Smooth muscle cell (in vitro differentiated cells): ENCODE results near the gene SECTM1. TPM values are rescaled to one million over a fixed set of nuclear protein-coding genes. Genes with fewer than 3 reads are reported as not detected.

Experiments used
- DNase-seq: peaks from one replicate; lab custom pipeline; 2025; ENCODE audit not compliant: unreplicated experiment; lab: John Stamatoyannopoulos, UW
- H2AFZ ChIP-seq: fragments of 200-600 bp; sonication (generic); 2 replicates; pipeline ENCODE4 v1.6.0; 2016; ENCODE audit warnings: antibody characterized with exemption, low read depth, mild to moderate bottlenecking
- H3F3A ChIP-seq: fragments of 200-600 bp; sonication (generic); 2 replicates; pipeline ENCODE4 v1.6.0; 2017; ENCODE audit warnings: antibody characterized with exemption, low read depth
- H3K27ac ChIP-seq: fragments of 200-600 bp; sonication (generic); 2 replicates; pipeline ENCODE4 v1.5.1; 2016; ENCODE audit warnings: low read depth, mild to moderate bottlenecking
- H3K27me3 ChIP-seq: fragments of 200-600 bp; sonication (generic); 2 replicates; pipeline ENCODE4 v1.6.1; 2016; ENCODE audit warnings: low read depth, mild to moderate bottlenecking
- H3K36me3 ChIP-seq: fragments of 200-600 bp; sonication (generic); 2 replicates; pipeline ENCODE4 v1.5.1; 2016; ENCODE audit warnings: low read depth
- H3K4me1 ChIP-seq: fragments of 200-600 bp; sonication (generic); 2 replicates; pipeline ENCODE4 v1.5.1; 2016; ENCODE audit warnings: low read depth
- H3K4me2 ChIP-seq: fragments of 200-600 bp; sonication (generic); 2 replicates; pipeline ENCODE4 v1.6.0; 2016; ENCODE audit warnings: mild to moderate bottlenecking
- H3K4me3 ChIP-seq: fragments of 200-600 bp; sonication (generic); 2 replicates; pipeline ENCODE4 v1.5.1; 2016; ENCODE audit warnings: mild to moderate bottlenecking
- H3K79me2 ChIP-seq: fragments of 200-600 bp; sonication (generic); 2 replicates; pipeline ENCODE4 v1.6.0; 2016; ENCODE audit warnings: low read depth, mild to moderate bottlenecking
- H3K9ac ChIP-seq: fragments of 200-600 bp; sonication (generic); 2 replicates; pipeline ENCODE4 v1.6.0; 2016; ENCODE audit warnings: low read depth
- H3K9me3 ChIP-seq: fragments of 200-600 bp; sonication (generic); replicated peaks from 2 replicates; pipeline ENCODE4 v1.5.1; 2016; ENCODE audit warnings: low read depth
- H4K20me1 ChIP-seq: fragments of 200-600 bp; sonication (generic); 2 replicates; pipeline ENCODE4 v1.6.0; 2016; ENCODE audit warnings: low read depth
- WGBS: methylation state at CpG from one replicate; pipeline ENCODE4 v1.1.7; 2016; ENCODE audit warnings: low lambda C conversion rate; 5-methylcytosine and 5-hydroxymethylcytosine counted together
- polyA plus RNA-seq: library from polyadenylated mRNA; unstranded; fragments of >200 nt; fragmentation: Nextera tagmentation; extraction: Ambion mirVana; gene quantifications from 2 replicates; pipeline ENCODE4 v1.2.1, GENCODE V29; 2016
- total RNA-seq: library from RNA; depleted of rRNA; stranded (reverse); fragments of >200 nt; gene quantifications from 2 replicates; pipeline ENCODE4 v1.2.3, GENCODE V29; 2014
- TF ChIP-seq, protein P1 (sequence below): fragments of 200-600 bp; sonication (generic); IDR thresholded peaks from 2 replicates; pipeline ENCODE4 v1.5.1; 2017; ENCODE audit warnings: borderline replicate concordance, mild to moderate bottlenecking, antibody characterized with exemption; ENCODE audit not compliant: insufficient read depth, poor library complexity, severe bottlenecking

SECTM1 gene
- total and polyA plus RNA-seq, 2 experiments from 2014 or later, result 0.49 TPM; not detected in 1

DNA sequence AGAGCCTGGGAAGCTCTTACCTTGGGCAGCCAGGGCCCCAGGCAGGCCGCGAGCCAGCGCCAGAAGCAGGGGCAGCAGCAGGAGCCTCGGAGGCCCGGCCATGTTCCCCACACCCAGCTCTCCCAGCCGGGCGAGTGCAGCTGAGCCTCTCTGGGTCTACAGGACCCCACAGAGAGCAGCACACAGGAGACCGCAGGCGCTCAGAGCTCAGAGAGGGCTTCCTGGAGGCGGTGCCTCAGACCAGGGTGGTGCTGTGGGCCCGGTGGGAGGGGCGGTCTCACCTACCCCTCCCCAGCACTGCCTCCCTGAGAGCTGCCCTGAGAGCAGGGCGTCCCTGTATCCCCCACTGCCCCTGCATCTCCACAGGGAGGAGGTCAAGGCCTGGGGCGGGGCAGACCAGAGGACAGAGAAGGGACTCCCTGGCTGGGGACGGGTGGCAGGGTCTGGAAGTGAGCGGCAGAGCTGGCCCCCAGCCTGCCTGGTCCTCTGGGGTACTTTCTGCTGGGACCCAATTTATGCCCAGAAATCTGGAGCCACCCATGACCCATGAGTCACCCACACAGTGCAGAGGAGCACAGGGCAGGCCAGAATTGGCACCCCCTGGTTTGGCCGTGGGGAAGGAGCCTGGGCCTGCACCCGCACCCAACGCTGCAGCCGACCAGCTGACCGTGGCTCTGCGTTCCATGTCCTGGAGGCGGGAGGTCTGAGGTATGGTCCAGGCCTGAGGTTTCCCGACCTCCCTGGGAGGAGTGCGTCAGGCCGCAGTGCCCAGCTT lies 16.0 kb downstream of the SECTM1 start, which contains the start of gene CD7:
Gene CD7, minus strand, starts transcription at position 215 of the 775 bp plus-strand sequence. Its CDS starts 113 bp downstream, at position 102.
- H3K79me2 ChIP-seq, result no peaks in the 10 kb centered on the region
- H3K9ac ChIP-seq, result no peak within 1 kb of the TSS
- H3K4me3 ChIP-seq, result no peak within 1 kb of the TSS
- TF ChIP-seq, protein P1, sequence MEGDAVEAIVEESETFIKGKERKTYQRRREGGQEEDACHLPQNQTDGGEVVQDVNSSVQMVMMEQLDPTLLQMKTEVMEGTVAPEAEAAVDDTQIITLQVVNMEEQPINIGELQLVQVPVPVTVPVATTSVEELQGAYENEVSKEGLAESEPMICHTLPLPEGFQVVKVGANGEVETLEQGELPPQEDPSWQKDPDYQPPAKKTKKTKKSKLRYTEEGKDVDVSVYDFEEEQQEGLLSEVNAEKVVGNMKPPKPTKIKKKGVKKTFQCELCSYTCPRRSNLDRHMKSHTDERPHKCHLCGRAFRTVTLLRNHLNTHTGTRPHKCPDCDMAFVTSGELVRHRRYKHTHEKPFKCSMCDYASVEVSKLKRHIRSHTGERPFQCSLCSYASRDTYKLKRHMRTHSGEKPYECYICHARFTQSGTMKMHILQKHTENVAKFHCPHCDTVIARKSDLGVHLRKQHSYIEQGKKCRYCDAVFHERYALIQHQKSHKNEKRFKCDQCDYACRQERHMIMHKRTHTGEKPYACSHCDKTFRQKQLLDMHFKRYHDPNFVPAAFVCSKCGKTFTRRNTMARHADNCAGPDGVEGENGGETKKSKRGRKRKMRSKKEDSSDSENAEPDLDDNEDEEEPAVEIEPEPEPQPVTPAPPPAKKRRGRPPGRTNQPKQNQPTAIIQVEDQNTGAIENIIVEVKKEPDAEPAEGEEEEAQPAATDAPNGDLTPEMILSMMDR, result no peak
- H3F3A ChIP-seq, result no peaks in the 10 kb centered on the region
- 89% methylated on average over 25 of the region's 26 CpGs for WGBS
- no peak for DNase-seq
- H3K4me1 ChIP-seq, result peaks cover 4% of the 10 kb centered on the region
- H3K27ac ChIP-seq, result no peak within 1 kb of the TSS
- H3K9me3 ChIP-seq, result no peaks in the 10 kb centered on the region
- no peaks in the 10 kb centered on the region for H4K20me1 ChIP-seq
- H3K4me2 ChIP-seq, result no peak within 1 kb of the TSS
- H3K36me3 ChIP-seq, result no peaks in the 10 kb centered on the region
- no peak within 1 kb of the TSS for H2AFZ ChIP-seq
- peaks cover 4% of the 10 kb centered on the region for H3K27me3 ChIP-seq

DNA sequence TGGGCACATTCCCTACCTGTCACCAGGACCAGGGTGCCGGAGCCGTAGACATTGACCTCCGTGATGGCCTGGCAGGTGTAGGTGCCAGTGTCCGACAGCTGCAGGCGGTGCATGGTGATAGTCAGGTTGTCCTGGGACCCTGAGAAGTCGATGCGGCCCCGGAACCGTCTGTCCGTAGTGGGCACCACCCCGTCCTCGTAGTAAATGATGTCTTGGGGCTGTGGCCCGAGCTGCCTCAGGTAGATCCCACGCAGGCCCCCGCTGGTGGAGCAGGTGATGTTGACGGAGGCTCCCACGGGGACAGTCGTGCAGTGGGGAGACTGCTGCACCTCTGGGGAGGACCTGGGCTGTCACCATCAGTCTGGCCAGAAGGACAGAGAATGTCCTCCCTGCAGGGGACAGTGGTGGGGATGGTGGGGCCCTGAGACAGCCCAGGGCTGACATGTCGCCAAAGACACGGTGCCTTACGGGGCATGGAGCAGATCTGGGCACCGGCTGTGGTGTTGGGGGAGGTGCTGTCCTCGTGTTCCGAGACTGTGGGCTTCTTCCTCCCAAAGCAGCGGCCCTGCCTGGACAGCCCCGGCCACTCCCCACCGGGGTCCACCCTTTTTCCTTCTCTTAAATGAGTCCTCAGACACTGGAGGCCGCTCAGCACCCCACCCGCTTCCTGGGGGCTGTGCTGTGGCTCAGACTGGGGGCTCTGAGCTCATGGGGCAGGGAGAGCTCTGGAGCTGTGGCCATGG lies 16.7 kb downstream of the SECTM1 start:
- no peak for DNase-seq
- H3K4me1 ChIP-seq, result peaks cover 4% of the 10 kb centered on the region
- 93% methylated on average over 29 of the region's 29 CpGs for WGBS

DNA sequence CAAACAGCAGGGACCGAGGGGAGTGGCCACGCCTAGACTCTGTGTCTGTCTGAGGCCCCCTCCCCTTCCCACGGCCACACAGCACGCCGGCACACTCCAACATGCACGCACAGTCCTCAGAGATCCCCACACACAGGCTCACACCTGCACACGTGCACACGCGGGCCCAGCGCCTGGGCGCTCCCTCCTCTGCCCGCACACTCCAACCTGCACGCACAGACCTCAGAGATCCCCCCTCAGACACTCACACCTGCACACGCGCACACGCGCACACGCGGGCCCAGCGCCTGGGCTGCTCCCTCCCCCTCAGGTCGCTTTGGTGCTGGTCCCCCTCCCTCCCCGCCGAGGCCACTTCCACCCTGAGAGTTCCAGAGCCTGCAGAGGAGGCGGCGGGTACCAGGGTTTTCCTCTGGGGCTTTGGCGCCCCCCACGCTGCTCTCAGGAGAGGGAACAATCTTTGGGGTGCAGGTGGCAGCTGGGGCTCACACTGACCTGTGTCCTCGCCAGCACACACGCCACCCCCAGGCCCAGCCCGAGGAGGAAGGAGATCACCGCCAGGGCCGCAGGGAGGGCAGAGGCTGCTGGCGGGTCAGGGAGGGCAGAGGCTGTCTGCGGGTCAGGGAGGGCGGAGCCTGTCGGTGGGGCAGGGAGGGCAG lies 17.7 kb downstream of the SECTM1 start:
- no peaks in the 10 kb centered on the region for H3K79me2 ChIP-seq
- no peak overlapping the region for H3K9ac ChIP-seq
- H3K4me2 ChIP-seq, result no peak overlapping the region
- H3K36me3 ChIP-seq, result no peaks in the 10 kb centered on the region
- no peak for DNase-seq
- no peaks in the 10 kb centered on the region for H3F3A ChIP-seq
- H3K4me3 ChIP-seq, result no peak overlapping the region
- no peaks in the 10 kb centered on the region for H3K9me3 ChIP-seq
- no peaks in the 10 kb centered on the region for H4K20me1 ChIP-seq
- TF ChIP-seq, protein P1, result no peak
- peaks cover 4% of the 10 kb centered on the region for H3K4me1 ChIP-seq
- no peak overlapping the region for H2AFZ ChIP-seq
- H3K27ac ChIP-seq, result no peak overlapping the region
- WGBS, result 61% methylated on average over 27 of the region's 36 CpGs
- H3K27me3 ChIP-seq, result no peaks in the 10 kb centered on the region

More for the DNA sequence above, 16.7 kb downstream of the SECTM1 start:
- Histone ChIP-seq H3K27me3 (peaks cover under 1% of the 10 kb centered on the region), H3K4me2 (no peak overlapping the region), H3K9me3 (no peaks in the 10 kb centered on the region), H3K36me3 (no peaks in the 10 kb centered on the region), H4K20me1 (no peaks in the 10 kb centered on the region), H3F3A (no peaks in the 10 kb centered on the region), H3K79me2 (no peaks in the 10 kb centered on the region), H3K27ac (no peak overlapping the region), H3K4me3 (no peak overlapping the region), H2AFZ (no peak overlapping the region), H3K9ac (no peak overlapping the region)
- TF ChIP-seq, protein P1, result no peak
